H1 (cell line): ENCODE results near the gene FCHO1.

Experiments
- CBX5 ChIP-seq: fragments of 300-800, 300-1000 bp; sonication (generic); IDR thresholded peaks from 2 replicates; pipeline ENCODE4 v1.7.1; 2016; ENCODE audit warnings: antibody characterized with exemption, low read length, low read depth
- CEBPB ChIP-seq: IDR thresholded peaks from 2 replicates; pipeline ENCODE4 v1.6.1; 2012; ENCODE audit warnings: low read depth, low read length

DNA sequence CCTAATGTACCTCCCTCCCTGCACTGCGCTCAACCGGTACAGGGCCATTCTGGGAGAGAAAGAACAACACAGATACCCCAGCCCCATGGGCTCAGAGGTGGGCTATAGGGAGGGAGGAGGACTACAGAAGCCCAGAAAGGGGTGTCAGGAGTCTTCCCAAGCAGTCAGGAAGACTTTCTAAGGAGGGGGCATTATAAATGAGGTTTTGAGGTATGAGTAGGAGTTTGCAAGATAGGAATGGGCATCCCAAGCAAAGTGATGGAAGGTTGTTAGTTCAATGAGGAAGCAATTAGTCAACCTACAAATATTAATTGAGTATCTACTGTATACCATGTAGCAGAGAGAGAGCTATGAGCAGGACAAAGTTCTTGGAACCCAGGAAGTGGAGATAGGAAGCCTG, 37.4 kb downstream of the FCHO1 start:
- no peak for TF ChIP-seq CEBPB
- TF ChIP-seq CBX5: no peak
